ENCODE measurements around the gene VAPA. TPM values are rescaled to one million over a fixed set of nuclear protein-coding genes. Genes with fewer than 3 reads are reported as not detected.

The VAPA gene
- total and polyA plus RNA-seq, 2 of the 4 experiments (the other 2 are of a cell fraction), result 199 to 206 TPM

DNA sequence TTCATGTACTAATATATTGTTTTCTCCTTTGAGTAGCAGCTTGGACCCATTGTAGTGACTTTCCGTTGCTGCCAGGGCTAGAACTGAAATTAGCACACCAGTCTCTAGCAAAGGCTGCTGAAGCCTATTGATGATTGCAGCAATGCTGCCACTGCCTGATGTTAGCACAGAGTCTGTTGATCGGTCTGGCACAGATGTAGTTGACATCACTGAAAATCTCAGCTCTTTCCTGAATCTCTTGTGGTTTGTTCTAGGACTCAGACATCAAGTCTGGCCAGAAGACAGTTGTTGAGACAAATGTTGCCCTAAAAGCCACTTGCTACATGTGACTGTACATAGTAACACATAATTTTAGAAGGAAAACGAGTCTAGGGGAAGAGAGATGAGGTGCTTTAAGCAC, 47.2 kb downstream of the VAPA start:
- H3K79me1 ChIP-seq (ENCODE audit: low read depth in 1 of 2, low read length in 2 of 2), result peaks cover 3 to 5% of the 10 kb centered on the region in 2 experiments; a peak in 2 of 4 replicates
- H3K4me2 ChIP-seq (ENCODE audit: low read depth, low read length), result no peak overlapping the region
- H3K9ac ChIP-seq (ENCODE audit: low read depth, low read length), result no peak overlapping the region
- DNase-seq (no peak), ATAC-seq (ENCODE audit: low read depth) (no peak)
- H2BK15ac ChIP-seq (ENCODE audit: low read depth, low read length), result no peak overlapping the region
- no peaks in the 10 kb centered on the region; the same call in 1 of the 2 replicates for H3K9me1 ChIP-seq (ENCODE audit: insufficient read depth, low read length)
- CTCF ChIA-PET, result no interaction called here
- WGBS, 2 experiments (ENCODE audit: extremely low coverage in 2 of 2, insufficient read length in 1 of 2), result 70% methylated on average over 1 of the region's 3 CpGs; no CpG with 5 or more reads in 1 of the 2 experiments
- no peak overlapping the region for H3K14ac ChIP-seq (replicated peaks; ENCODE audit: low read depth, low read length)
- peaks cover 2% of the 10 kb centered on the region for H3K4me1 ChIP-seq (ENCODE audit: control insufficient read depth, insufficient read depth, low read length)
- no peak overlapping the region for H2AFZ ChIP-seq (replicated peaks; ENCODE audit: low read length, poor library complexity)
- H3K9me3 ChIP-seq (ENCODE audit: control insufficient read depth, insufficient read depth, low read length), result no peaks in the 10 kb centered on the region
- no peak overlapping the region for H3K18ac ChIP-seq (ENCODE audit: low read depth, low read length)
- H3K56ac ChIP-seq (ENCODE audit: extremely low read depth, insufficient read depth, low read length), result no peak overlapping the region
- H2BK5ac ChIP-seq (ENCODE audit: low read depth, low read length, poor library complexity, severe bottlenecking), result no peak overlapping the region
- H2AK5ac ChIP-seq (ENCODE audit: low read depth, low read length), result no peak overlapping the region
- no peak overlapping the region for H4K8ac ChIP-seq (ENCODE audit: low read depth in 2 of 2, low read length in 2 of 2)
- TF ChIP-seq CEBPB (IDR thresholded peaks at IDR 0.05; ENCODE audit: low read depth, low read length) (no peak), USF2 (IDR thresholded peaks at IDR 0.05; ENCODE audit: low read depth, low read length) (no peak), ELK1 (IDR thresholded peaks at IDR 0.05; ENCODE audit: borderline replicate concordance, low read depth, low read length) (no peak)
- TF ChIP-seq, protein P1, sequence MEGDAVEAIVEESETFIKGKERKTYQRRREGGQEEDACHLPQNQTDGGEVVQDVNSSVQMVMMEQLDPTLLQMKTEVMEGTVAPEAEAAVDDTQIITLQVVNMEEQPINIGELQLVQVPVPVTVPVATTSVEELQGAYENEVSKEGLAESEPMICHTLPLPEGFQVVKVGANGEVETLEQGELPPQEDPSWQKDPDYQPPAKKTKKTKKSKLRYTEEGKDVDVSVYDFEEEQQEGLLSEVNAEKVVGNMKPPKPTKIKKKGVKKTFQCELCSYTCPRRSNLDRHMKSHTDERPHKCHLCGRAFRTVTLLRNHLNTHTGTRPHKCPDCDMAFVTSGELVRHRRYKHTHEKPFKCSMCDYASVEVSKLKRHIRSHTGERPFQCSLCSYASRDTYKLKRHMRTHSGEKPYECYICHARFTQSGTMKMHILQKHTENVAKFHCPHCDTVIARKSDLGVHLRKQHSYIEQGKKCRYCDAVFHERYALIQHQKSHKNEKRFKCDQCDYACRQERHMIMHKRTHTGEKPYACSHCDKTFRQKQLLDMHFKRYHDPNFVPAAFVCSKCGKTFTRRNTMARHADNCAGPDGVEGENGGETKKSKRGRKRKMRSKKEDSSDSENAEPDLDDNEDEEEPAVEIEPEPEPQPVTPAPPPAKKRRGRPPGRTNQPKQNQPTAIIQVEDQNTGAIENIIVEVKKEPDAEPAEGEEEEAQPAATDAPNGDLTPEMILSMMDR (conservative IDR thresholded peaks at IDR 0.05; ENCODE audit: low read depth, low read length), result no peak
- dilution Hi-C loops (cut with HindIII; ENCODE audit: low sequenced_read_pairs, unreplicated experiment), result no loop called here
- BruUV-seq (replicated peaks), result no TSS peak
- H2AK9ac ChIP-seq (replicated peaks; ENCODE audit: low read depth, low read length, poor library complexity), result no peak overlapping the region
- H4K20me1 ChIP-seq (ENCODE audit: insufficient read depth, low read length), result no peaks in the 10 kb centered on the region; the same call in 1 of the 2 replicates
- no peak overlapping the region for H3K4ac ChIP-seq (ENCODE audit: low read depth, low read length)
- POLR2A ChIA-PET (ENCODE audit: unreplicated experiment), result no interaction called here
- in situ Hi-C loops (cut with MboI; ENCODE audit: low sequenced_read_pairs), result no loop called here
- no peaks in the 10 kb centered on the region for H3K36me3 ChIP-seq (ENCODE audit: control insufficient read depth, insufficient read depth, low read length)
- H3K27me3 ChIP-seq (ENCODE audit: control insufficient read depth, insufficient read depth, low read length), result no peaks in the 10 kb centered on the region; the same call in 1 of the 2 replicates
- no peak overlapping the region for H3K23ac ChIP-seq (ENCODE audit: low read depth, low read length)
- intact Hi-C loops (cut with micrococcal nuclease), result no loop called here
- no peak overlapping the region for H3K4me3 ChIP-seq (ENCODE audit: insufficient read depth, low read depth, low read length)
- H4K5ac ChIP-seq (ENCODE audit: low read depth, low read length), result no peak overlapping the region
- no peak overlapping the region for H3K27ac ChIP-seq (ENCODE audit: insufficient read depth, low read length)
- H4K91ac ChIP-seq (ENCODE audit: insufficient read depth, low read depth, low read length), result no peak overlapping the region
- no peak overlapping the region for H2BK20ac ChIP-seq (ENCODE audit: low read depth, low read length)
- no peak overlapping the region for H2BK120ac ChIP-seq (ENCODE audit: low read depth, low read length)

Measured in IMR-90 (cell line).